GM12878 (cell line): ENCODE measurements around the gene SDCCAG8.

ENCODE experiments used
- ATF2 ChIP-seq: IDR thresholded peaks from 2 replicates; pipeline ENCODE4 v1.6.1; 2012; ENCODE audit warnings: low read length, inconsistent platforms
- CTCF ChIP-seq, 3 experiments: IDR thresholded peaks in 2 of 3; conservative IDR thresholded peaks in 1 of 3; 2 replicates each; pipeline ENCODE4 v1.5.1; 2011; ENCODE audit warnings: low read depth in 3 of 3, low read length in 3 of 3, mild to moderate bottlenecking in 3 of 3, control low read depth in 2 of 3, moderate library complexity in 2 of 3, inconsistent platforms in 1 of 3, mixed read lengths in 1 of 3; ENCODE audit not compliant: control insufficient read depth in 2 of 3, insufficient read depth in 1 of 3; ENCODE audit errors: extremely low read depth in 1 of 3
- EZH2 ChIP-seq: IDR thresholded peaks from 2 replicates; pipeline ENCODE4 v1.6.1; 2012; ENCODE audit warnings: low read depth, mild to moderate bottlenecking, control low read depth, inconsistent platforms, low read length, borderline replicate concordance; ENCODE audit not compliant: control insufficient read depth
- POLR2AphosphoS5 ChIP-seq: IDR thresholded peaks from 2 replicates; pipeline ENCODE4 v1.6.1; 2011; ENCODE audit warnings: mild to moderate bottlenecking, low read length, inconsistent platforms
- SIN3A ChIP-seq: IDR thresholded peaks from 2 replicates; pipeline ENCODE4 v1.6.1; 2012; ENCODE audit warnings: low read depth, low read length, improper control_type of control experiment
- SPI1 ChIP-seq: IDR thresholded peaks from 2 replicates; pipeline ENCODE4 v1.6.1; 2011; ENCODE audit warnings: low read depth, mild to moderate bottlenecking, low read length, moderate library complexity, borderline replicate concordance; ENCODE audit not compliant: insufficient read depth
- SUZ12 ChIP-seq: fragments of 200-600 bp; sonication (generic); IDR thresholded peaks from one replicate; pipeline ENCODE4 v1.6.1; 2018; ENCODE audit warnings: antibody characterized with exemption, mild to moderate bottlenecking; ENCODE audit not compliant: unreplicated experiment
- TBL1XR1 ChIP-seq: IDR thresholded peaks from 2 replicates; pipeline ENCODE4 v1.6.1; 2012; ENCODE audit warnings: low read depth, low read length, improper control_type of control experiment
- ZZZ3 ChIP-seq: IDR thresholded peaks from 2 replicates; pipeline ENCODE4 v1.6.1; 2011; ENCODE audit warnings: low read depth; ENCODE audit not compliant: control insufficient read depth, insufficient read length

- no peak for TF ChIP-seq SPI1
- TF ChIP-seq SIN3A = no peak
- TF ChIP-seq ATF2 = no peak
- no peak for TF ChIP-seq ZZZ3
- no peak for TF ChIP-seq POLR2AphosphoS5
- TF ChIP-seq TBL1XR1 = no peak
- no peak for TF ChIP-seq SUZ12
- no peak for TF ChIP-seq CTCF (IDR thresholded peaks at IDR 0.05 in 2 of 3, conservative IDR thresholded peaks at IDR 0.05 in 1 of 3; ENCODE audit: control insufficient read depth in 2 of 3, extremely low read depth in 1 of 3, insufficient read depth in 1 of 3, low read depth in 3 of 3, low read length in 3 of 3)
- no peak for TF ChIP-seq EZH2
Measured at GRCh38 chr1:243281672-243282071, 25.8 kb downstream of the SDCCAG8 start.
